GM12875 (cell line): Measurements from ENCODE around the gene RIN1.

Experiments used
- H3K4me3 ChIP-seq: one replicate; pipeline ENCODE4 v1.5.1; 2011; ENCODE audit warnings: low read depth, low read length, control low read depth
- TF ChIP-seq, protein P1 (sequence below): IDR thresholded peaks from 2 replicates; pipeline ENCODE4 v1.5.1; 2011; ENCODE audit warnings: low read depth, mild to moderate bottlenecking, control low read depth, inconsistent platforms, low read length, moderate library complexity, borderline replicate concordance; ENCODE audit not compliant: insufficient read depth

RIN1 gene

DNA sequence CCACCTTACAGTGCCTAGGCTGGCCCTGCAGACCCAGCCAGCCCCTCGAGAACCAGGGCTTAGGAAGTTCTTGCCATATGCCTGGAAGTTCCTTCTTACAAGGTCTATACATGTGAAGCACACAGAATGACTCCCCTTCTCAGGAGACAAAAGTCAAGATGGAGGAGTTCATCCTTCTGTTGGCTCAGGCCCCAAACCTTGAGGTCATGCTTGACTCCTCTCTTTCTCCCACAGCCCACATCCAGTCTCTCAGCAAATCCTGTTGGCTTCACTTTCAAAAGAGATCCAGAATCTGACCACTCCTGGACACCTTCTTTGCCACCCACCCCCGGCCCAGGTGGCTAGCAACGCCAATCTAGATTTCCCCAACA is 17.6 kb downstream of the RIN1 start:
- TF ChIP-seq, protein P1, sequence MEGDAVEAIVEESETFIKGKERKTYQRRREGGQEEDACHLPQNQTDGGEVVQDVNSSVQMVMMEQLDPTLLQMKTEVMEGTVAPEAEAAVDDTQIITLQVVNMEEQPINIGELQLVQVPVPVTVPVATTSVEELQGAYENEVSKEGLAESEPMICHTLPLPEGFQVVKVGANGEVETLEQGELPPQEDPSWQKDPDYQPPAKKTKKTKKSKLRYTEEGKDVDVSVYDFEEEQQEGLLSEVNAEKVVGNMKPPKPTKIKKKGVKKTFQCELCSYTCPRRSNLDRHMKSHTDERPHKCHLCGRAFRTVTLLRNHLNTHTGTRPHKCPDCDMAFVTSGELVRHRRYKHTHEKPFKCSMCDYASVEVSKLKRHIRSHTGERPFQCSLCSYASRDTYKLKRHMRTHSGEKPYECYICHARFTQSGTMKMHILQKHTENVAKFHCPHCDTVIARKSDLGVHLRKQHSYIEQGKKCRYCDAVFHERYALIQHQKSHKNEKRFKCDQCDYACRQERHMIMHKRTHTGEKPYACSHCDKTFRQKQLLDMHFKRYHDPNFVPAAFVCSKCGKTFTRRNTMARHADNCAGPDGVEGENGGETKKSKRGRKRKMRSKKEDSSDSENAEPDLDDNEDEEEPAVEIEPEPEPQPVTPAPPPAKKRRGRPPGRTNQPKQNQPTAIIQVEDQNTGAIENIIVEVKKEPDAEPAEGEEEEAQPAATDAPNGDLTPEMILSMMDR = no peak
- H3K4me3 ChIP-seq = no peak overlapping the region

DNA sequence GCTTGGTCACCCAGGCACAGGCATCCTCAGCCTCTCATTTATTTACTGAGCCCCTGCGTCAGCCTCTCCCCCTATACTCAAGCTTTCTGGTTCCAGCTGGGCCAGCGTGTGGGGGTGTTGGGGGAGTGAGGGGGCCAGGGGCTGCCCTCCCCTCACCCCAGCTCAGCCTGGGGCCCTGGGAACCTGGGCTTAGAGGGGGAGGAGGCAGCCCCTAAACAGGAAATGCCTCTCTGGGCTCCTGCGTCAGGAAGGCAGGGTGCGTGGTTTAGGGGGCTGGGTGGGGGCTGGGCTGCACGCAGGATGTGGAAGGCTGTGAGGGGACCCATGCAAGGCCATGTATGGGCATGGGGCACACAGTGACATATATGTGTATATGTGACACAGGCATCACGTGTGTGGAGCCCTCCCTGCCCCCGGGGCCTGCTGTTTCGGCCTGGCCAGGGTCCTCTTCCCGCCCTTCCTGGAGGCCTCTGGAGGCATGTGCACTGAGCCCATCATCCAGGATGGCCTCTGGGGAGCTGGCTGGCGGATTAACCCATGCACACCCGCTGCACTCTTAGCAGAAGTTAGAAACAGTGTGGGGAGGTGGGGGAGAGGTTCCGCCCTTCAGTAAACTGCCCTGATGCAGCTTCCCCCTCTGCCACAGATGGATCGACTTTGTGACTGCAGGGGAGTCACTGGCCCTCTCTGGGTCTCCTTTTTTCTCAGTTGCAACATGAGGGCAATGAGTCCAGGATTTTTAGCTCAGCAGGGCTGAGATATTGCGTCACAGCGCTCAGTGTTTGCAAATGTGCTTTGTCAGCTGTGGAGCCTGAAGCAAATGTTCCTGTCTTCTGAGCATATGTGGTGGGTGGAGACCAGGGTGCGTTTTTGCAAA is 18.3 kb downstream of the RIN1 start:
- TF ChIP-seq, protein P1 = no peak

DNA sequence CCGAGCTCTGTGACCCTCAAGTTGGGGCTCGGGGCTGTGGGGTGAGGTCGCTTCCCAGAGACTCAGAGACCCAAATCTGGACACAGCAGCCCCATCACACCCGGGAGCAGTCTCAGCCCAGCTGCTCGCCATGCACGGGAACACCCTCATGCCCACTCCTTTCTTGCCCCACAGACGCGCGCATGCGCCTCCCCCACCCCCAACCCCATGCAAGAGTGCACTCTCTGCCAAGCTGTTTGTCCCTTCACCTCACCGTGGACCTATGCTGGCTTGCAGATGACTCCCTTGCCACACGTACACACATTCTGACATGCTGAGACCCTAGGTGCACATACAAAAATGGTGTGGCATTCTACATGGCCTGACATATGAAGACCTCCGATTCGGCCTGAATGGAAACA is 18.9 kb downstream of the RIN1 start:
- no peak overlapping the region for H3K4me3 ChIP-seq
- TF ChIP-seq, protein P1 = no peak

More for the DNA sequence above, 18.3 kb downstream of the RIN1 start:
- no peak overlapping the region for H3K4me3 ChIP-seq

DNA sequence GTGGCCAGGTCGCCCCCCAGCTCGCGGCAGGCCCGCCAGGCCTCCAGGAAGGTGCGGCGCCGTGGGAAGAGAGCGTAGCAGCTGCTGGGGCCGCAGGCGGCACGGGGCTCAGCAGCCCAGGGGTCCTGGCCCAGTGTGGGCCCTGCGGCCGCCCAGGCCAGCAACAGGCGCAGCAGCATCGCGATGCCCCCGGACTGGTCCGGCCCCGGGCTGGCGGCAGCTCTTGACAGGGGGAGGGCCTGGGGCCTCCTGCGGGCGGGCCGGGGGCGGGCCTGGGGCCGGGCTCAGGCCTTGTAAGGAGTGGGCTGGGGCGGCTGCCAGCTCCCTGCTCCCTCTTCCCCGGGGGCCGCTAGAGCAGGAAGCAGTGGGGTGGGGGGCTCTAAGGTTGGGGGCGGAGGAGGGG is 19.4 kb downstream of the RIN1 start, which contains the start of gene CD248:
Gene CD248, minus strand, starts transcription at position 196 of the 403 bp plus-strand sequence. Its CDS starts 17 bp downstream, at position 179.
- TF ChIP-seq, protein P1 = no peak
- no peak within 1 kb of the TSS for H3K4me3 ChIP-seq

DNA sequence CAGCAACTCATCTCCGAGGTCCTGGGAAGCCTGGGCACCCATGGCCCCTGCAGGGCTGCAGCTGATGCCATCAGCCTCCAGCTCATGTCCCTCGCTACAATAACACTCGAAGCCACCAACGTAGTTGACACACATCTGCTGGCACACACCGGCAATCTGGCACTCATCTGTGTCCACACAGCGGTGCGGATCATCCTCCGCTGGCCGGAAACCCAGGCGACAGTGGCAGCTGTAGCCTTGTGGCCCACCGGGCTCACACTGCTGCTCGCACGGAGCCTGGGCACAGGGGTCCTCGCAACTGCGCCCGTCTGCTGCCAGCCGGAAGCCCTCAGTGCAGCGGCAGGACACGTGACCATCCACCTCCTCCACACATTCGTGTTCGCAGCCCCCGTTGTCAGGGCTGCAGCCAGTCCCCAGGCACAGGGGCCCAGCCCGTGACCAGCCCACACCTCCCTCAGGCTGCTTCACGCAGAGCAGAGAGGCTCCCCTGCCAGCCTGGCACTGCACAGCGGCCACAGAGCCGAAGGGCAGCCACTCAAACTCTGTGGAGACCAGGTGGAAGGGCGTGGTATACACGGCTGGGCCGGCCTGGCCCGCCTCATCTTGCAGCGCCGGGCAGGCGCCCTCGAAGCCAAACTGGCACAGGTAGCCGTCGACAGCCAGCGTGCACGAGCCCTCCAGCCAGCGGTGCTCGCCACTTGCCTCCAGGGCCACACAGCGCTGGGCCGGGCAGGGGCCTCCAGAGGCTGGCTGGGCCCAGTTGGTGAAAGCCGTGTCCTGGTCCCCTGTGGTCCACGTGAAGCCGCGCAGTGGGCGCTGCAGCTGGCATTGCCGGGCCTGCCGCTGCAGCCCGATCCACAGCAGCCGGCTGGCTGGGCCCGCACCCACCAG is 20.1 kb downstream of the RIN1 start:
- no peak overlapping the region for H3K4me3 ChIP-seq
- TF ChIP-seq, protein P1 = no peak

DNA sequence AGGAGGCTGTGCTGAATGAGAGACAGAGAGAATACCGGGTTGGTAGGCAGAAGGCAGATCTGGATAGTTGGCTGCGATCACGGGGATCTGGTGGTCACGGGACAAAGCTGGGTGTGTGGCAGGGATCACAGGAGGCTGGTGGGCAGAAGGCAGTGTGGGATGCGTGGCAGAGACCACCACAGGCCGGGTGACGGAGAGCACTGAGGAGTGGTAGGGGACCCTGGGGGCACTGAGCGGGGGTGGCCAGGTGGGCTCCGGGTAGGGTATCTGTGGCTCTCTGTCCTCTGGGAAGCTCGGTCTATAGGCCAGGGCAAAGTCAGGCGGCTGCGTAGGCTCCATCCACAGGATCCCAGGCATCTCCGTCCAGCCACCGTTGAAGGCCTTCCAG is 20.7 kb downstream of the RIN1 start:
- no peak overlapping the region for H3K4me3 ChIP-seq
- TF ChIP-seq, protein P1 = no peak
